ENCODE data around the gene FOXN4.

Gene FOXN4

DNA sequence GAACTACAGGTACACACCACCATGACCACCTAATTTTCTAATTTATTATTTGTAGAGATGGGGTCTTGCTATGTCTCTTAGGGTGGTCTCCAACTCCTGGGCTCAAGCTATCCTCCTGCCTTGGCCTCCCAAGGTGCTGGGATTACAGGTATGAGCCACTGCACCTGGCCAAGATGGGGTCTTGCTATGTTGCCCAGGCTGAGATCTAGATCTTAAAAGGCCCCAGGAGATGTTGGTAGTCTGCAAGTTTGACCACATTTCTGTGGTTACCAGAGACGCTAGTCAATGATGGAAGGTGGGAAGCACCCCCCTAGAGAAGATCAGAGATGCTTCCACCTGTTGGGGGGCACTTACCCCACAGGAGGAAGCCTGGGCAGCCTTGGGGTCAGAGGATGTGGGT, 34.7 kb downstream of the FOXN4 start:
- CTCF ChIA-PET = interaction anchor here (3.2 kb wide), 1 partner anchor 10 kb away, joined by 10 read pairs; no protein-coding TSS in a partner anchor
- DNase-seq (ENCODE audit: extremely low spot score) = no peak
- POLR2A ChIA-PET = no interaction called here
- TF ChIP-seq CTCF (IDR thresholded peaks at IDR 0.05; ENCODE audit: control extremely low read depth, extremely low read depth, low read depth, missing control alignments) = no peak

GRCh38 chr12:109273354-109273753, 35.7 kb downstream of the FOXN4 start:
- ChIA-PET POLR2A (no interaction called here), CTCF (no interaction called here)
- no peak for DNase-seq (ENCODE audit: extremely low spot score)
- TF ChIP-seq CTCF (IDR thresholded peaks at IDR 0.05; ENCODE audit: control extremely low read depth, extremely low read depth, low read depth, missing control alignments) = no peak

DNA sequence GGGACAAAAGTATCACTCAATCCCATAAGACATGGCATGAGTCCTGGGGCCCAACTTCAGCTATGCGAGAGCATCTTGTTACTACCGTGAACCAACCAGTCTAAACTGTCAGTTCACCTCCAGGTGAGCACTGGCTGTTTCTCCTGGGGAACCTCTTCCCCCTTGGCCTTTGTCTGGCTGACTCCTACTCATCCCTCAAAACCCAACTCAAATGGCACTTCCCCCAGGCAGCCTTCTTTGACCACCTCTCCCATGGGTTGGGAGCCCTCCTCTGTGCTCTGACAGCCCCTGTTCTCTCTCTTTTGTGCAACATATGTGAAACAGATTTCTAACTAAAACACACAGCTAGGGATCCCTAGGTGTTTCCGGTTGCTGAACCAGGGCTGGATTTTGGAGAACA, 37.7 kb downstream of the FOXN4 start:
- DNase-seq (ENCODE audit: extremely low spot score) = no peak
- ChIA-PET CTCF (no interaction called here), POLR2A (no interaction called here)
- TF ChIP-seq CTCF (IDR thresholded peaks at IDR 0.05; ENCODE audit: control extremely low read depth, extremely low read depth, low read depth, missing control alignments) = no peak

DNA sequence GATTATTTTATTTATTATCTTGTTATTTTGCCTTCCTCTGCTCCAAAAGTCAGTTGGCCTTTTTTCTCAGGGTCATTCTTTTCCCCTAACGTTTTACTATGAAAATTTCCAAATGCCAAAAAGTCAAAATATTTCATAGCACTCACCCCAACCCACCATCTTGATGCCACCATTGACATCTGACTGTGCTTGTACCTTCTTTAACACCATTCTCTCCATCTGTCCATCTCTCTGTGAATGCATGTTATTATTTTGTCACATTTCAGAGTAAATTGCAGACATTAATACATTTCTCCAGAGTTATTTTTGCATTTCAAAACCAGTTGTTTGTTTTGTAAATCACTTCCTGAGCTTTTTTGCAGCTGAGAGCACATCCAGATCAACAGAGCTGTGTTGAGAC, 38.6 kb downstream of the FOXN4 start:
- DNase-seq (ENCODE audit: extremely low spot score) = no peak
- ChIA-PET POLR2A (no interaction called here), CTCF (no interaction called here)
- no peak for TF ChIP-seq CTCF (IDR thresholded peaks at IDR 0.05; ENCODE audit: control extremely low read depth, extremely low read depth, low read depth, missing control alignments)

GRCh38 chr12:109269428-109269827, 39.7 kb downstream of the FOXN4 start:
- ChIA-PET CTCF (no interaction called here), POLR2A (no interaction called here)
- no peak for TF ChIP-seq CTCF (IDR thresholded peaks at IDR 0.05; ENCODE audit: control extremely low read depth, extremely low read depth, low read depth, missing control alignments)
- DNase-seq (ENCODE audit: extremely low spot score) = no peak

DNA sequence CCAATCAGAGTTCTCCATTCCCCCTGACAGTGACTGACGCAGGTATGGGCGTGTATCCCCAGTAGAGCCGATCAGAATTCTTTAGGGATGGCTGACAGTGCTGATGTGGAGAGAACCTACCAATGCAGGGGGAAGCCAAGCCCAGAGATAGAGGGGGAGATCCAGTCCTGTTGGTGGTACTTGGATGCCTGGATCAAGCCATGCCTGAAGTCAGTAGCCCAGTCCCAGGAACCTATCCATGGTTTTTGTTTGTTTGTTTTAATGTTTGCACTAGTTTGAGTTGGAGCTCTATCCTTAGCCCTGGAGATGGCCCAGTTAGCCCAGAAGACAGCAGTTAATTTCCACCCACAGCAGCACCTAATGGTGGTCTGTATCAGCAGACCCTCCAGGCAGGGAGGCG, 40.2 kb downstream of the FOXN4 start:
- ChIA-PET POLR2A (no interaction called here), CTCF (interaction anchor here (1.4 kb wide), 1 partner anchor 116 kb away, joined by 3 read pairs; no protein-coding TSS in a partner anchor)
- no peak for DNase-seq (ENCODE audit: extremely low spot score)
- no peak for TF ChIP-seq CTCF (IDR thresholded peaks at IDR 0.05; ENCODE audit: control extremely low read depth, extremely low read depth, low read depth, missing control alignments)

DNA sequence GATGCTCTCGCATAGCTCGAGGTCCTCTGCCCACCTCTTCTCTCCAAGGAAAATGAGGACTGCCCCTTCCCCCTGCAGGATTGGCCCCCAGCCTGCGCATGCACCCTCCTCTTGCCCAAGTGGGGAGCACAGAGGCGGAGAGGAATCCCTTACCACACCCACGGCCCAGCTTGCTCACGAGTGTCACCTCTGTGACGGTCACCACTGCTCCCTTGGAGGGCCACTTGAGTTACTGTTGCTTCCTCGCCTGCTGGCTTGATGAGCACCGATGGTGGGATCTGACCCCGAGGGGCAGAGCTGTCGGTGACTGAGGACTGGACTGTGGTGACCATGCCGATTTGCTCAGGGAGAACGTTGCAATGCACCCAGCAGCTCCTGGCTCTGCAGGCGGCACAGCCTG, 41.7 kb downstream of the FOXN4 start:
- CTCF ChIA-PET = interaction anchor here (1.4 kb wide), 1 partner anchor 118 kb away, joined by 3 read pairs; no protein-coding TSS in a partner anchor
- DNase-seq (ENCODE audit: extremely low spot score) = no peak
- POLR2A ChIA-PET = interaction anchor here (0.6 kb wide), 1 partner anchor 356 kb away, joined by 5 read pairs; no protein-coding TSS in a partner anchor
- TF ChIP-seq CTCF (IDR thresholded peaks at IDR 0.05; ENCODE audit: control extremely low read depth, extremely low read depth, low read depth, missing control alignments) = no peak
